ENCODE data around the gene NHSL2.

NHSL2 gene

DNA sequence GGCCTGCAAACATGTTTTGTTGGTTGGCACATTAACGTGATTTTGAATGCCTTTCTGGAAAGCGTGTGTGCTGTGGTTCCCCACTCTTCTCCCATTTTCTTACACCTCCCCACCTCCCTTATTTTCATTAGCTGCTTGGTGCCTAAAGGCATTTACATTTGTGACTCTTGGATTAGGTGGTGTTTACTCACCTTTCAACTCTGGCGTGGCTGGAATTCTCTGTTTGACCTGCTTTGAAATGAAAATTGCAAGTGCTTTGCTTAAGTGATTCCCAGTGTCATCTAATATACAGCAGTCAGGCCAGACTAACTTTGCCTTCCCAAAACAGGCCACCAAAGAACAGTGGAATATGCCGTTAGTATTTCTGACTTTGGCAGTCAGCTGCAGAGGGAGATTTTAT, 80.5 kb downstream of the NHSL2 start:
- no peak for DNase-seq

DNA sequence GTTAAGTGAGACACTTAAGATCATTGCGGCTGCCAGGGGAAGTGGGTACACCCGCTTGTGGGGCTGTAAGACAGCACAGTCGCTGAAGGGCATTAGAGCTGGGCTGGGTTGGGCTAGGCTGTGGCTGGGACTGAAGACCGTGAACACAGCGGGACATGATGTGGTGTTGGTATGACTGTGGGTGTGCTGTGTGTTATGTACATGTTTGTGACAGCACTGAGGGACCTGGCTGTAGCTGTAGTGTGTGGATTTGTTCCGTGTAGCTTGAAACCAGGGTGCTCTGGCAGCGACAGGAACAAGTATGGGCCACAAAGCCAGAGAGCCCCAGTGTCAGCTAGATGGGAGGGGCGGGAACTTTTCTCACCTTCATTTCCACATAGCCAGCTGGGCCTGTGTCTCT, 82.1 kb downstream of the NHSL2 start:
- DNase-seq: peak in 3 of 5 experiments; percentile 4 to 81 (median 80)

- DNase-seq: no peak
Measured at GRCh38 chrX:71993371-71993770, 82.7 kb downstream of the NHSL2 start.

GRCh38 chrX:71994601-71995000, 84.0 kb downstream of the NHSL2 start:
- DNase-seq: no peak

DNA sequence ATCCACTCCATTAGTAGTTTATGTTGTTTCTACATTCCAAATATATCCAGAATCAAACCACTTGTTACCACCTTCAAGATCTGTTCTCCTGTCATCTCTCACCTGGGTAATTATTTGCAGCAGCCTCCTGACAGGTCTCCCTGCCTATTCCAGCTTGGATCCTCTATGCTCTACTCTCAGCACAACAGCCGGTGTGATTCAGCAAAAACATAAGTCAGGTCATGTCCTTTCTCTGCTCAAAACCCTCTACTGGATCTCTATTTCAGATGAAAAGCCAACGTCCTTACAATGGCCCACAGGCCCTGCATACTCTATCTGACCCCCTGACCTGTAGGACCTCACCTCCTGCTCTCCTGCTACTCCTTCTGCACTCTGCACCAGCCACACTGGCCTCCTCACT, 84.5 kb downstream of the NHSL2 start:
- no peak for DNase-seq

DNA sequence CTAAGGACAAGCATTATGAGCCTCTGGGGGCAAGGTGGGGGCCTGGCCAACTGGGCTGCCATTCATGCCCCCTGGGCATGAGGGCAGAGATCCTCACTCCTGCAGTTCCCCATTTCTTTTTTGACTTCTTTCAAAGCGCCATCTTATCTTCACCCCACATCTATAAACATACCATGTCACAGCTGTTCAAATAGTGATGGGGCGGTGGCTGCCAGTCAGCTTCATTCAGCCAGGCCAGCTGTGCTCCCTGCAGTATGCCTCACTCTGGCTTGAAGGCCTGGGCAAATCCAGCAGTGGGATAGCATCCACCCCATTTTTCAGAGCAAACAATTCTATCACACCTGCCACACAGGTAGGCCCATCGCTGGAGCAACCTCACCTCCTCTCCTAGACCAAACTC, 85.5 kb downstream of the NHSL2 start:
- DNase-seq: no peak

DNA sequence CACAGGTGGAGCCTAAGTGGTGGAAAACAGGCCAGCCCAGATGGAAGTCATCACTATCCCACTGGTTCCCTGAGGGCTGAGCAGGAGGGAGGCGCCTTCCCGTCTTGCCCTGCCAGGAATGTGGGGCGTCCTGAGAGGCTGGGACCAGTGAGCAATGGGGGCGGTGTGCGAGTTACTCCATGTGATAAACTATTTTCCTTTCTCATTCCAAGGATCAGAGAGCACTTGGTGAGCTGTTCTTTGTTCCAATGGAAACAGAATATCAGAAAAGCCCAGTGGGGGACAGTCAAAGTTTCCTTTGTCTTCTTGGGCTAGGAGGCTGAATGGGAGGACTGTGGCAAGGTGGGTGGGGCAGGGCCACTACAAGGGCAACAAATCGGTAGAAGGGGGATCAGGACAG, 86.2 kb downstream of the NHSL2 start:
- DNase-seq: no peak

DNA sequence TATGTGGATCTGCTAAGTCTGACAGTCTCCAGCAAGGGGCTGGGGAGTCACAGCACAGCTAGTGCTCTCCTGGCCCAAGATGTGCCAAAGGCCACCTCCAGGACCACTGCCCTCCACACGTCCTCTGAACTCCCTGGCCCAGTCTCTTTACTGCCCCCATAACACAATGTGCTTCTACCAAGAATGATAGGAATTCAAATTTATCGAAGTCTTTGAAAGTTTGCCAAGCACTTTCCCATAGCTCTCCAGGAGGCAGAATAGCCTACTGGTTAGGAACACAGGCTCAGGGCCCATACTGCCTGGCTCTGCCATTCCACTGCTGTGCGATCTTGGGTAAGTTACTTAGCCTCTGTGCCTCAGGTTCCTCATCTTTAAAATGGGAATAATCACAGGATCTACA, 86.7 kb downstream of the NHSL2 start:
- no peak for DNase-seq

DNA sequence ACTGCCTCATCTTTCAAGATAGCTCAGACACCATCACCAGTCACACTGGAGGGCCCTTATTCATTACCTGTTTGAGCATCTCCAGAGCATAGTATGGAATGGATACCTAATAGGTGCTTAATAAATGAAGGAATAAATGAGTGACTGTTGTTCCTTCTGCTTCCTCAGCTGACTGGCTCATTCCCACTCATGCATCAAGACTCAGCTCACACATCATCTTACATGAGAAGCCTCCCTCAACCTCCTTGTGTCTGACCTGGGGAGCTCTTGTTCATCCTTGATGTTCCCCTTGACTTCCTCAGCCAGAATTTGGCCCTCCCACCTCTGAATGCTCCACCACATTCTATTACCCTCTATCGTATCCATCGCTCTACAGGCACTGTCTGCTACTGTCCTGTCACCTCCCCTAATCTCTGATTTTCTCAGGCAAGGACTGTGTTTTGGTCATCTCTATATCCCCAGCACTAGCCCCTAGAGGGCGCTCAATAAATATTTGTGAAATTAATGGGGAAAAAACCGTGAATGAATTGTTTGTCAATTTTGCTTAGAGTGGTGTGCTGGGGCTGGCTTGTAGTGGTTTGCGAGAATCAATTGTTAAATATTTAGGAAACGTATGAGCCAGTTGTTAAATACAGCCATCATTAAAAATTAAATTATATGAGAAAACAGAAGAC, 88.3 kb downstream of the NHSL2 start:
- DNase-seq: peak in 3 of 5 experiments; percentile 1 to 9 (median 9)

- DNase-seq: no peak
Measured at GRCh38 chrX:71999535-71999934, 88.9 kb downstream of the NHSL2 start.

DNA sequence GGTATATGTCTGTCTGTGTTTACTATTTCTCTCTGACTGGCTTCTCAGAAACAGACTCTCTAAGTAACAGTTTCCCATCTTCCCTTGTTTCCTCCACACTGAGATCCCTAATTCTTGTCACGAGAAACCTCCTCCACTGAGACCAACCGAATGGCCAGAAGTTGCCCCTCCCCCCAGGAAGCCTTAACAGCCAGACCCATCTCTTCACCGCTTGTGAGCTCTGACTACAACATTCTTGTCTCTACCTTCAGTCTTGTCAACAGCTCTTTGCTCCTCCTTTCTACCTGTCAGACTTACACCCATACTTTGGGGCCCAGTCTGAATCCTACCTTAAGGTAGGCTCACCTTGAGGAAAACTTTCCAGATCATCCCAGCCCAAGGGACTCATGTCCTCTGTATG, 90.8 kb downstream of the NHSL2 start:
- no peak for DNase-seq

DNA sequence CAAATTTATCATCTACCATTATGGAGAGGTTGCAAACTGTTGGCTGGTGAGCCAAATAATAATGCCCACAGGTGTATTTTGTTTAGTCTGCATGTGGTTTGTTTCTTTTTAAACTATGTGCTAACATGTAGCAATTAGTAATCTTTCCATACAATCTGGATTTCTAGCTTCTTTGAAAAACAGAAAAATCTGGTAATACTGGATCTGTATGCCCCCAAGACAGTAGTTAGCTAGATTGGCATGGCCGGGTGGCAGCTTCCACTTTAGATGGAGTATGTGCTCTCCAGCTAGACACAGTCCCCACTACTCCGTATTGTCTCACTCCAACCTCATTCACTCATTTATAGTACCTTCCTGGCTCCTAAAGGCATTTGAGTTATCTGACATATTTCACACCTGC, 91.3 kb downstream of the NHSL2 start:
- DNase-seq: no peak

GRCh38 chrX:72002875-72003274, 92.2 kb downstream of the NHSL2 start:
- no peak for DNase-seq

DNA sequence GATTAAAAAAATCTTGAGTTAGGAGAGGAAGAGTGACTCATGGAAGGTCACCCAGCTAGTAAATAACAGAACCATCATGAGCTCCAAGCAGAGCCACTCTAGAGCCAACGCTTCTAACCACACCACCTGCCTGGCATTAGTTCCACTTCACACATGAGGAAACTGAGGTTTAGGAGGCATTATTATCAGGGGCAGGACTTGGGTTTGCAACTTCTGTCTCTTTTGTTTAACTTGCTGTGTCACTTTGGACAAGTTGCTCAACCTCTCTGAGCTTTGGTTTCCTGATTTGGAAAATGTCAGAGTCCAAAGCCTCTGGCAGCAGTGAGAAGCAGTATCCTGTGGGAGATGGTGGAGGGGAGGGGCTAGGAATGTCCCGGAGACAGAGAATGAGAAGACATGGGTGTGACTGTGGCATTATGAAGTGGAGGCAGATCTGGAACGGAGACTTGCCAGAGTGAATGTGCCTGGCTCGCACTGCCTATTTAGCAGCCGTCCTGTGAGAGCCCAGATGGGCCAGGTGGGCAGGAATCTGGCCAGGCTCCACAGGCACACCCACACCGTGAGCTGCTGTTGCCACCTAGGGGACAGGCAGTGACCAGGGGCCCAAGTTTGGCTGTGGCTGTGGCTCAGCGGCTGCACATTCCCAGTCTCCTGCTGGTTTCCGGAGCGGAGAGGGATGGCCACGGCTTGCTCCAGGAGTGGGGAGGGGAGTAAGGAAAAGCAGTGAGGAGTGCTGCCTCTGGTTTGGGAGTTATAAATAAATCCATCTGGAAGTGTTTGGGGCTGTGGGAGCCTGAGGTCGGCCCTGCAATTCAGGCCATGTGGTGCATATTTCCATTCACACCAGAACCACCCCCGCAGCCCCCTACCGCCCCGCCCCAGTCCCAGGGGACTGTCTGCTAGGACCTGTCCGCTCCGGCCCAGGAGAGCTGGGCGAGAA, 93.4 kb downstream of the NHSL2 start:
- DNase-seq: no peak

DNA sequence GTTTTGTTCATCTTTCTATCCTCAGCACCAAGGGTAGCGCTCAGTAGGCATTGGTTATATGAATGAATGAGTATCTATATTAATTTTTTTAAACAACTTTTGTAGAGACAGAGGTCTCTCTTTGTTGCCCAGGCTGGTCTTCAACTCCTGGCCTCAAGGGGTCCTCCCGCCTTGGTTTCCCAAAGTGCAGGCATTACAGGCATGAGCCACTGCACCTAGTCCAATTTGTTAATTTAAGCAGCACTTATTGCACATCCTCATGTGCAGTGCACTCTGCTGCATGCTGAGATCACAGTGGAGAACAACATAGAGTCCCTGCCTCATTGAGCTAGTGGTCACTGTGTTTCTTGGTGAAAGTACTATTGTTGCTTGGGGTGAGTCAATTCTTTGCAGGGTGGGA, 94.4 kb downstream of the NHSL2 start:
- no peak for DNase-seq

DNA sequence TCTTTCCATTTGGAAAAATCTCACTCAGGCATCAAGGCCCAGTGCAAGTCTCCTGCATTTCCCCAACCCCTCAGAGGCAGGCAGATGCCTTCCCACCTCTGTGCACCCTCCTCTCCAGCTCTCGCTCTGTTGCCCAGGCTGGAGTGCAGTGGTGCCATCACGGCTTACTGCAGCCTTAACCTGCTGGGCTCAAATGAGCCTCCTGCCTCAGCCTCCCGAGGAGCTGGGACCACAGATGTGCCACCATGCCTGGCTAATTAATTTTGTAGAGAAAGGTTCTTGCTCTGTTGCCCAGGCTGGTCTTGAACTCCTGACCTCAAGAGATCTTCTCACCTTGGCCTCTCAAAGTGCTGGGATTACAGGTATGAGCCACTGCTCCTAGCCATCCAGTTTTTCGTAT, 95.8 kb downstream of the NHSL2 start:
- no peak for DNase-seq

- no peak for DNase-seq
Measured at GRCh38 chrX:72009731-72010130, 99.1 kb downstream of the NHSL2 start.

DNA sequence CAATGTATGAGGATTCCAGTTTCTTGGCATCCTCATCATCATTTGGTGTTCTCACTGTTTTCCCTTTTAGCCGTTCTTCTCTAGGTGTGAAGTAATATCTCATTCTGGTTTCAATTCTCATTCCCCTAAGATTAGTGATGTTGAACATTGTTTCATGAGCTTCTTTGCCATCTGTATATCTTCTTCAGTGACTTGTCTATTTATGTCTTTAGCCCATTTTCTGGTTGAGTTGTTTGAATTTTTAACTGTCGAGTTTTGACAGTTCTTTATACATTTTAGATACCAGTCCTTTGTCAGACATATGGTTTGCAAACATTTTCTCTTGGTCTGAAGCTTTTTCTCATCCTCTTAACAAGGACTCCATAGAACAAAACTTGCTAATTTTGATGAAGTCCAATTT, 101.1 kb downstream of the NHSL2 start:
- DNase-seq: no peak

GRCh38 chrX:72015383-72015782, 104.7 kb downstream of the NHSL2 start:
- DNase-seq: no peak

- no peak for DNase-seq
Measured at GRCh38 chrX:72016881-72017783, 106.5 kb downstream of the NHSL2 start.

DNA sequence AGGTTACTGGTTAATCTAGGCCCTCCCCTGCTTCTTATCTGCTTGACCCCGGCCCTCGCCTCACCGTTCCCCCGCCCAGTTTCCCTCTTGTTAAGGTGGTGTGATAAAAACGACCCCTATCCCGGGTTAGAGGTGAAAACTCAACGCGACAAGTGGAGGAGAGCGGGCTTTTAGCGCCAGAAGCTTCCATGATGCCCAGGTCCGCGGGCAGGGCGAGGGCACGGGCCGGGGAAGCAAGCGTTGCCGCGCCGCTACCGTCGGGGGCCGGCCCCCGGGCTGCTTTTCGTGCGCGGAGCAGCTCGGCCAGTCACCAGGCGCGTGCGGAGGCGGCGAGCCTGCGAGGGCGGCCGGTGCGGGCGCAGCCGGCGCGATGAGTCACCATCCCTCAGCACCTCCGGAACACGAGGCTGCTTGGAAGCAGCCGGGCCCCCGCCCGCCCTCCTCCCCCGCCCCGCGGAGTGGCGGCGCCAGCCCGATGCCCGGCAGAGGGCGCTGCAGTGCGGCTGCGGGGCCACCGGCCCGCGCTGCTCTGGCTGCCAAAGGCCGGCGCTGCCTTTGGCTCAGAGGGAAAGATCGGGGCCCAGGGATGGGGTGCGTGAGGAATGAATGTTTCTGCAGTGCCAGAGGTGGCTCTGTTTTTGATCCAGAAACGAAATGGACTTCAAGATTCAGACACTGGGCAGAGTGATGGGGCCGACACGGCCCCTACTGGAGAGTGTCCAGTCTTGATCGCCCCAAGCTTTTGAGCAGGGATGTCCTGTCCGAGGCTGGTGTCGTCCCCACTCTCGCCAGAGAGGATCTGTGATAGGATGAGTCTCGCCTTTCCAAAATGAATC, 107.8 kb downstream of the NHSL2 start:
- peak; percentile 64 to 81 (median 74) for DNase-seq

- DNase-seq: no peak
Measured at GRCh38 chrX:72019487-72019886, 108.8 kb downstream of the NHSL2 start.
